VCaP (cell line): ENCODE data around the gene TMEM44.
"Not testable (repeated sequence)": the region's sequence is repeated elsewhere in the genome, so short reads cannot be mapped to it uniquely, and the experiment has no call there.

Experiments used
- H3K27ac ChIP-seq: fragments of 450-650 bp; 2 replicates; pipeline ENCODE4 v1.5.1; 2017
- CTCF ChIP-seq: fragments of 450-650 bp; conservative IDR thresholded peaks from 2 replicates; pipeline ENCODE4 v1.5.1; 2017; ENCODE audit warnings: mild to moderate bottlenecking, moderate library complexity

TMEM44 gene

GRCh38 chr3:194555175-194556062, 77.8 kb downstream of the TMEM44 start:
- peak overlapping the region; percentile 38; the same call in 1 of the 2 replicates for H3K27ac ChIP-seq

DNA sequence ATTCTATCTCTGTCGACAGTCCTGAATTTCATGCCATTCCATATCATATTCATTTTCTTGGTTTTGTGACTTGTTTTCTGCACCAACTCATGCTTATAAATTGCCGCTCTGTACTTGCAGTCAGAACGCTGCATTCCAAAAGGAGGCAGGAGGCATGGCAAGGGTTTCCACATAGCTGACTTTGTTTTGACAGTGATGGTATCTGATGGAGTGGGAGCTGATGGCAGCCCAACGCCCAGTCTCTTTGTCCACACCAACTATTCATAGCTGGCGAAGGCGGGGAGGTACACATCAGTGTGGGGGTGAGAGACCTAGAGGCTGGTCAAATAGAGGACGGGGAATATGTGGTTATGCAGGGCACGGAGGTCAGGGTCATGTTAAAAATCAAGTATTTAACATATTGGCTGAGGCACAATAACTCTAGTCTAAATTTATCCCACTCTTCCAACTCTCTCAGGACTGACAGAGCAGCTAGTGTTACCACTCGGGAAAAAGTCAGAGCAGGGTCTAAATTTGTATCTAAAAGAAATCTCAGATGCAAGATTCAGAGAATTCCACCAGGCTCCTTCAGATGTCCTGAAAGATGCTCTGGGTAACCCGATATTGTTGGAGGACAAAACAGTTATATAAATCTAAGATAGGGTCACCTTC, 78.6 kb downstream of the TMEM44 start:
- no peak overlapping the region for H3K27ac ChIP-seq
- no peak for TF ChIP-seq CTCF

More at GRCh38 chr3:194555175-194556062, 77.8 kb downstream of the TMEM44 start:
- TF ChIP-seq CTCF: no peak

DNA sequence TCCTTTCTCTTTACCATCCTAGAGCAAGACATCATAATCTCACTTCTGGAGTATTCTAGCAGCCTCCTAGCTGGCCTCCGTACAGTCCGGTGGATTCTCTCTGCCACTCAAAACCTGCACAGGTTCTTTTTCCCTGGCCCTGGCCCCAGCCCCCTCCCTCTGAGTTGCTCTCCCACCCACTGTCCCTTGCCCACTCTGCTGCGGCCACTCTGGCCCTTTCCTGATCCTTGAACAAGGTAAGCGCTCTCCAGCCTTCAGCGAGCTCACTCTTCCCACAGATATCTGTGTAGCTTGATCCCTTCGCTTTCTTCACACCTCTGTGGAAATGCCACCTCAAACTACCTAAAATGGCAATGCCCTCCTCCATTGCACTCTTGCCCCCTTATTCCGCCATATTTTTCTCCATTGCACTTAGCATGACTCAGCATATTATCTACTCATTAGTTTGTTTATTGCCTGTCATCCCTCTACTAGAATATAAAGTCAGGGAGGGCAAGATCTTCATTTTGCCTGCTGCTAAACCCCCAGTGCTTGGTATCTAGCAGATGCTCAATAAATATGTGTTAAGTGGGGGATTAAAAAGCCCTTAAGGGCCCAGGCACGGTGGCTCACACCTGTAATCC, 80.8 kb downstream of the TMEM44 start:
- no peak overlapping the region for H3K27ac ChIP-seq
- TF ChIP-seq CTCF: no peak

GRCh38 chr3:194549853-194550252, 83.4 kb downstream of the TMEM44 start:
- TF ChIP-seq CTCF: no peak
- H3K27ac ChIP-seq: no peak overlapping the region

DNA sequence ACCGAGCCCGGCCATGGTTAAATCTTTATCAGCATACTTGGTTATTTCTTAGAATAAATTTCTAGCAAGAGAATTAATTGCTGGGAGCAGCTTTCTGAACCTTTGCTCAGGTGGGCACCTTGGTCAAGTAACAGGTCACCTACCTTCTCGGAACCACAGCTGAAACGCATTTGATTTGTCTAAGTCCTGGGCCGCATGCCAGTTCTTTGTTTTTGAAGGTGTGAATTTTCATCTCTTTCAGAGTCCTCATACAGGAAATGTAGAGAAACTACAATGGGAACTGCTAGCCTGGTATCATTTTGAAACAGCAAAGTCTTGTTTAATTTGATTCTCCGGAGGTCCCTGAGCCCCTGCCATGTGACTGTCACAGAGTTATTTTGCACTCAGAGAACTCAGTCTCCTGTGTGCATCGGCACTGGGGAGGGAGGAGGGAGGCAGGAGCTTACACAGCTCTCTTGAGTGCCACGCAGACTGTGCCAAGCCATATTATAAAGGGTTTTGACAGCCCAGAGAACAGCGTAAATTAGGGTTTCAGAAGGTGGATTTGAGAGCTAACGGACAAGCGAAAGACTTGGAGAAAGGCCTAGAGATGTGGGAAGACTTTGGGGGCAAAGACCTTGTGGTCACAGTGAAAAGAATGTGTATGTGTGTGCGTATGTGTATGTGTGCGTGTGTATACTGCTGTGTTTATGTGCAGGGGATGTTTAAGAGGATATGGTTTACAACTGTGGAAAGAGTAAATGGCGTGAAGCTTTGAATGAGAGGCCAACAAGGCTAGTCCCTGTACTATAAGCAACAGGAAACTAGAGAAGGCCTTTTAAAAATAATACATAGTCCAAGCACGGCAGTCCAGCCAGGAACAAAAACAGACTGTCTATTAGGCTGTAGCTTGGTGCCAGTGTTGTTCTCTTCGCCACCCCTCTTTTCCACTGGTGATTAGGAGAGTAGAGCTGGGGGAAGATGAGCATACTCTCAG, 84.6 kb downstream of the TMEM44 start:
- no peak for TF ChIP-seq CTCF
- no peak overlapping the region for H3K27ac ChIP-seq

GRCh38 chr3:194547042-194547441, 86.2 kb downstream of the TMEM44 start:
- no peak for TF ChIP-seq CTCF
- H3K27ac ChIP-seq: no peak overlapping the region

DNA sequence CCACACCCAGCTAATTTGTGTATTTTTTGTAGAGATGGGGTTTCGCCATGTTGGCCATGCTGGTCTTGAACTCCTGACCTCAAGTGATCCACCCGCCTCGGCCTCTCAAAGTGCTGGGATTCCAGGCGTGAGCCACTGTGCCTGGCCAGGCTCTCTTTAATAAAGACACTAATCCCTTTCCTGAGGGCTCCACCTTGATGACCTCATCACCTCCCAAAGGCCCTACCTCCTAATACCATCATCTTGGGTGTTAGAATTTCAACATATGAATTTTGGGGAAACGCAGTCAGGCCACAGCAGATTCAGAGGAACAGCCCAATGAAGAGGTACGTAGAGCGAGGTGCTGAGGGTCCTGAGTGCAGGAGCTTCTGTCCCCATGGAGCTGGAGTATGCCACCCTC, 87.7 kb downstream of the TMEM44 start:
- not testable (repeated sequence) for H3K27ac ChIP-seq
